ENCODE measurements around the gene IKZF4.
A peak's percentile ranks its signal among the peaks of the same experiment; 100 is the strongest.
"Not testable (repeated sequence)": the region's sequence is repeated elsewhere in the genome, so short reads cannot be mapped to it uniquely, and the experiment has no call there.

The IKZF4 gene

DNA sequence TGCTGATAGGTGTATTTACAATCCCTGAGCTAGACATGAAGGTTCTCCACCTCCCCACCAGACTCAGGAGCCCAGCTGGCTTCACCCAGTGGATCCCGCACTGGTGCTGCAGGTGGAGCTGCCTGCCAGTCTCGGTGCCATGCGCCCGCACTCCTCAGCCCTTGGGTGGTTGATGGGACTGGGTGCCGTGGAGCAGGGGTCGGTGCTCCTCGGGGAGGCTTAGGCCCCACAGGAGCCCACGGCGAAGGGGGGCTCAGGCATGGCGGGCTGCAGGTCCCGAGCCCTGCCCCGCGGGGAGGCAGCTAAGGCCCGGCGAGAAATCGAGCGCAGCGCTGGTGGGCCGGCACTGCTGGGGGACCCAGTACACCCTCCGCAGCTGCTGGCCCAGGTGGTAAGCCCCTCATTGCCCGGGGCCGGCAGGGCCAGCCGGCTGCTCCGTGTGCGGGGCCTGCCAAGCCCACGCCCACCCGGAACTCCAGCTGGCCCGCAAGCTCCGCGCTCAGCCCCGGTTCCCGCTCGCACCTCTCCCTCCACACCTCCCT is 20.8 kb upstream of the IKZF4 start:
- not testable (repeated sequence) for DNase-seq

- no peak for DNase-seq
These were observed 19.2 kb upstream of the IKZF4 start for GRCh38 chr12:56001487-56002100.

DNA sequence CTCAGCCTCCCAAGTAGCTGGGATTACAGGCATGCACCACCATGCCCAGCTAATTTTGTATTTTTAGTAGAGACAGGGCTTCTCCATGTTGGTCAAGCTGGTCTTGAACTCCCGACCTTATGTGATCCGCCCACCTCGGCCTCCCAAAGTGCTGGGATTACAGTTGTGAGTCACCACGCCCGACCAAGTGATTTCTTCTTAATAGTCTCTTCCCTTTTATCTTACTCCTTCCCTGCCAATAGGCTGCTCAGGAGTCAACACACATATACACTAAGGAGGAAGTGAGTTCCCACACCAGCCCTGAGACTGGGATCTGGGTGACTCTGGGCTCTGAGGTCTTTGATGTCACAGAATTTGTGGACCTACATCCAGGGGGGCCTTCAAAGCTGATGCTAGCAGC is 17.5 kb upstream of the IKZF4 start:
- DNase-seq: not testable (repeated sequence)

- DNase-seq: no peak
These were observed 16.6 kb upstream of the IKZF4 start for GRCh38 chr12:56004211-56004610.

DNA sequence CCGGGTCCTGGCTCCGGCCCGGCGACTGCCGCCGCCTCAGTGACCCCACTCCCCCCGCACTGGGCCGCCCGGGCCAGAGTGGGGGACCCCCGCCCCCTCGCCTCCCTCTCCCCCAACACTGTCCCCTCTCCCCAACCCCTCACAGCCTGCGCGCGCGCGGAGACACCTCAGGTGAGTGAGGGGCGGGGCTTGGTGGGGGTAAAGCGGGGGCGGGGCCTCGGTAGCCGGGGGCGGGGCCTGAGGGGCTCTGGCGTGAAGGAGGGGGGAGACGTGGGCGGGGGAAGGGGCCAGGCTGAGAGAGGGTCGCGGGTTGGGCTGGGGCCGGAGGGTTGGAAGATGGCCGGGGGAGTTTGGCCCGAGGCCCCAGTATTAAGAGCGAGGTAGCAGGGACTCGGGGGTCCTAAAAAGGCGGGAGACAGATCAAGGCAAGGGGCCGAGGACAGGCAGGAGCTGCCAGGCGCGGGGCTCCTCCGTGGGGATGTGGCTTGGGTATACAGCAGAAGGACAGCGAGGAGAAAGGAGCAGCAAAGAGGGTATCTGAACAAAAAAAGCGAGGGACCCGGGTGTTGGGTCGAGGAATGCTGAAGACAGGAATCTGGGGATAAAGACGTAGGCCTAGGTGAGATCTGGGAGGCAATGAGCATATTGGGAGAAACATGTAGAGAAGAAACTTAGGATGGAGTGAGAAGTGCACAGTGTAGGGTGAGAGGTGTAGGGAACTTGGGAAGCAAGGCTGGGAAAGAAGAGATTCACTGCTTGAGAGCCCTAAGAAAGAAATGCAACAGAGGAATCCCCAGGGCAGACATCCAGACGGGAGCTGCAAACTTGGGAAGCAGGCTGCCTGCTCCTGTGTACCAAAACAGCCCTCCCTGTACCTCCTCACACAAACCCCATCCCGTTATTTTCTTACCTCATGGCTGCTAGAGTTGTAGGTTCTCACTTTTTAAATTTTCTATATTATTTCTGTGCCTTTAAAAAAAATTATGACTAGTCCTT is 13.0 kb upstream of the IKZF4 start:
- DNase-seq: no peak

GRCh38 chr12:56010111-56010570 is 10.7 kb upstream of the IKZF4 start:
- no peak for DNase-seq

DNA sequence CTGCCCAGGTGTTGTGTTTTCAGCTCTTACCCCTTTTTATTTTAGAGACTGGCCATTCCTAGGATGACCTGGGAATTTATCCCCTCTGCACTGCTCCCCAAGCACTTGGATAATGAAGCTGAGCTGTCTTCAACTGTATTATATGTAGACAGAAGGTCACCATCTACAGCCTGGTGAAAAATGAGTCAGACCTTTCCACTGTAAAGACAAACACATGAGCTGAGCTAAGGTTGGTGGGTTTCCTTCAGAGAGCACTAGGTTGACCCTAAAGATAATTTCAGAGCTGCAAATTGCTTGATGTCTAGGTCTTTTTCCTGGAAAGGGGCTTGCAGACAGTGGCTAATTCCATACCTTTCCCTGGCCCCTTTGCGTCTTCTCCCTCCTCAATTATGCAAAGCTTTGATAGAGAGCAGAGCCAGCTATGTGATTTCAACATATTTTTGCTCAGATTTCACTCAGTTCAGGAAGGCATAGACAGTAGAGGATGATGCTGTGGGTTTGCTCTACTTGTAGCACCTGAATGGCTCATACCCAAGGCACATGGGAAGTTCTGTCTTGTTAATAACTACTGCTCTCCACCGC is 9.2 kb upstream of the IKZF4 start:
- DNase-seq: no peak

GRCh38 chr12:56013482-56013881 is 7.4 kb upstream of the IKZF4 start:
- DNase-seq: no peak

- DNase-seq: no peak
These were observed 6.6 kb upstream of the IKZF4 start for GRCh38 chr12:56014205-56014604.

GRCh38 chr12:56017181-56017580 is 3.7 kb upstream of the IKZF4 start:
- no peak for DNase-seq

DNA sequence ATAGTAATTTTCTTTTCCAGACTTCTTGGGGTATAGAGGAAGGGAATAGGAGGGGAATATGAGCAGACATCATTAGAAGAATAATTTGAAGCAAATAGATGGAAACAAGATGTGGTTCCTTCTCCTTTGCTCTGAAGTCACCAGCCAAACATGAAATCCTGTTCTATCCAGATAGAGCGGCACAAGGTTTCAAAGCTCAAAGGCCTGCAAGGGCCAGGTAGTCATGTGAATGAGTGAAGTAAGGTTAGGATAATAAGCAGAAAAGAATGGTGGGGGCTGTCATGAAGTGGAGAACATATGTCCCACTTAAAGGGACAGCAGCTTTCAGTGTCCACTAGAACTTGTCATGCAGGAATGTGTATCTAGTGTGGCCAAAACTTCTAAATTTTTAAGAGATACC is 2.5 kb upstream of the IKZF4 start:
- no peak for DNase-seq

DNA sequence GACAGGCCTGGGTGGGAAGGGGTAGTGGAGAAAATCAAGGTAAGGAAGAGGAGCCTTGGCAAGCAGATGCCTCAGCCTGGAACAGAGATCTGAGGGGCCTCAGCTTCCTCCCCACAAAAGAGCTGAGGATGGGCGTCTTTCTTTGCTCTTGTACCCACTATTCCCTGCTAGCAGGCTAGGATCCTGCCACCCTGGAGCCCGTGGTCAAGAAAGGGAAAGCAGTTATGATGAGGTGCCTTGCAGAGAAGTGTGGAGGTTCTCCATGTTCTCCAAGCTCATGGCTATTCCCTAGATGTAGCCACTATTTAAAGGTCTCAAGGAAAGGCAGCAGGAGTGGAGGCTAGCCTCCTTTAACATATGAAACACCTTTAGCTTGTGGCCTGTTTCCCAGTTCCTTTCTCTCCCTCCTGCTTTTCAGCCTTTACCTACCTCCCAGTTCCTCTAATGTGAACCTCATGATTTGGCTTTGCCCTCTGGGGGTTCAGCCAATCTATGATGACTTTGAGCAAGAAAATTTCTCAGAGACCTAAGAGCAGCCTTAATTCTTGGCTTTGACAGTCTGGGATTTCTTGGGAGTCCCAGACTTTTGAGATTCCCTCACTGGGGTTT is 1.1 kb downstream of the IKZF4 start:
- no peak for DNase-seq

- DNase-seq: no peak
These were observed 7.8 kb downstream of the IKZF4 start for GRCh38 chr12:56028511-56029165.

GRCh38 chr12:56029166-56029519 is 8.3 kb downstream of the IKZF4 start:
- no peak for DNase-seq

DNA sequence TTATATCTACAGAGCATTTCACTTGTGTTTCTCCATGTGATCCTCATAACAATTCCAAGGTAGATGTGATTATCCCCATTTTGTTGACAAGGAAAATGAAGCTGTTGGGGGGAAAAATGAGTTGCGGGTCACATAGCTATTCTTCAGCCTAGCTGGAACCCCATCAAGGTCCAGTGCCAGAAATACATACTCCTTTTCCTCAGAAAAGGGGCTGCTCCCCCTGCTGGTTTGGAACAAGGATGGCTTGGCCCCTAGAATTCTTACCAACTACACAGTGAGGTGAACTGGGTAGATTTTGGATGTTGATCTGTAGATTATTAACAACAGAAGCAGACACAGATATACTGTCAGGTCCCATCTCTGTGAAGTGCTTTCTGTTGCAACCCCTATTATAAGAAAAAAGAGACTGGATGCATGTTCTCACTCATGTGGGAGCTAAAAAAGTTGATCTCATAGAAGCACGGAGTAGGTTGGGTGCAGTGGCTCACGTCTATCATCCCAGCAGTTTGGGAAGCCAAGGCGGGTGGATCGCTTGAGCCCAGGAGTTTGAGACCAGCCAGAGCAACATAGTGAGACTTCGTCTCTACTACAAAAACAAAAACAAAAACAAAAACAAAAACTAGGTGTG is 8.9 kb downstream of the IKZF4 start:
- peak; percentile 5 for DNase-seq

- no peak for DNase-seq
These were observed 11.1 kb downstream of the IKZF4 start for GRCh38 chr12:56031987-56032386.

DNA sequence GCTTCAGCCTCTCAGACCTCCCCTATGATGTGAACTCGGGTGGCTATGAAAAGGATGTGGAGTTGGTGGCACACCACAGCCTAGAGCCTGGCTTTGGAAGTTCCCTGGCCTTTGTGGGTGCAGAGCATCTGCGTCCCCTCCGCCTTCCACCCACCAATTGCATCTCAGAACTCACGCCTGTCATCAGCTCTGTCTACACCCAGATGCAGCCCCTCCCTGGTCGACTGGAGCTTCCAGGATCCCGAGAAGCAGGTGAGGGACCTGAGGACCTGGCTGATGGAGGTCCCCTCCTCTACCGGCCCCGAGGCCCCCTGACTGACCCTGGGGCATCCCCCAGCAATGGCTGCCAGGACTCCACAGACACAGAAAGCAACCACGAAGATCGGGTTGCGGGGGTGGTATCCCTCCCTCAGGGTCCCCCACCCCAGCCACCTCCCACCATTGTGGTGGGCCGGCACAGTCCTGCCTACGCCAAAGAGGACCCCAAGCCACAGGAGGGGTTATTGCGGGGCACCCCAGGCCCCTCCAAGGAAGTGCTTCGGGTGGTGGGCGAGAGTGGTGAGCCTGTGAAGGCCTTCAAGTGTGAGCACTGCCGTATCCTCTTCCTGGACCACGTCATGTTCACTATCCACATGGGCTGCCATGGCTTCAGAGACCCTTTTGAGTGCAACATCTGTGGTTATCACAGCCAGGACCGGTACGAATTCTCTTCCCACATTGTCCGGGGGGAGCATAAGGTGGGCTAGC is 13.9 kb downstream of the IKZF4 start:
- DNase-seq: no peak

DNA sequence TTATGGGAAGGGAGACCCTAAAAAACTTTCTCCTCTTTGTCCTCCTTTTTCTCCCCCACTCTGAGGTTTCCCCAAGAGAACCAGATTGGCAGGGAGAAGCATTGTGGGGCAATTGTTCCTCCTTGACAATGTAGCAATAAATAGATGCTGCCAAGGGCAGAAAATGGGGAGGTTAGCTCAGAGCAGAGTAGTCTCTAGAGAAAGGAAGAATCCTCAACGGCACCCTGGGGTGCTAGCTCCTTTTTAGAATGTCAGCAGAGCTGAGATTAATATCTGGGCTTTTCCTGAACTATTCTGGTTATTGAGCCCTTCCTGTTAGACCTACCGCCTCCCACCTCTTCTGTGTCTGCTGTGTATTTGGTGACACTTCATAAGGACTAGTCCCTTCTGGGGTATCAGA is 16.3 kb downstream of the IKZF4 start:
- DNase-seq: no peak

- DNase-seq: no peak
These were observed 17.3 kb downstream of the IKZF4 start for GRCh38 chr12:56038022-56038655.

- no peak for DNase-seq
These were observed 19.3 kb downstream of the IKZF4 start for GRCh38 chr12:56040151-56040550.

All from SIG-M5 (cell line).